ENCODE results near the gene MCOLN1. TPM values are rescaled to one million over a fixed set of nuclear protein-coding genes. Genes with fewer than 3 reads are reported as not detected.

Gene MCOLN1
- total and polyA plus RNA-seq, 9 of the 15 experiments (the other 6 are each of a cell fraction or from before 2014, with no cell fraction given) = 0.25 to 15.4 (median 7.1) TPM

DNA sequence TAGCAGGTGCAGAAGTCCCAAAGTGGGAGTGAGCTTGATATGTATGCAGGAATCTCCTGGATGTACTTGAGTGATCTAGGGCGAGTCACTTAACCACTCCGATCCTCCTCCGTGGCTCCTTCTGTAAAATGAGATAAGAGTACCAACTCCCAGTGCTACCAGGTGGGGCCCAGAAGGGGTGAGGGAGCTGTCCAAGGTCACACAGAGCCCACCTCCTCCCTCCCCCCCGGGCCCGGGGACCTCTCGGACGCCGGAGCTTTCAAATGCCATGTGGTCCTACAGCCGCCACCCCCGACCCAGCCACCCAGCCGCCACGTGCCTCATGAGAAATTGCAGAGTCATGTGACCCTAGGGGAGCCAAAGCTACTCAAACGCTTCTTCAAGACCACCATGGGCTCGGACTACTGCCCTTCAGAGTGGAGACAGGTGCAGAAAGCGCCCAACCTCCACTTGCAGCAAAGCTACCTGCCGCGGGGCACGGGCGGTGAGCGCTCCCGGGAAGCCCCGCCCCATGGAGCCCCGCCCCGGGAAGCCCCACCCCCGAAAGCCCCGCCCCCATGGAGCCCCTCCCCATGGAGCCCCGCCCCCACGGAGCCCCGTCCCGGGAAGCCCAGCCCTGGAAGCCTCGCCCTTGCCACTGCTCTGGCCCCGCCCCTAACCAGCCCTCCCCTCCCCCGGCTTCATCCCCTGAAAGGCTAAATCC, 16.6 kb upstream of the MCOLN1 start (continued):
- TF ChIP-seq MAFG (tag; conservative IDR thresholded peaks at IDR 0.05) (peak; percentile 79), EP400 (IDR thresholded peaks at IDR 0.05) (peak; percentile 88), BMI1 (IDR thresholded peaks at IDR 0.05; ENCODE audit: low read length) (no peak)
- TF ChIP-seq, protein P1, sequence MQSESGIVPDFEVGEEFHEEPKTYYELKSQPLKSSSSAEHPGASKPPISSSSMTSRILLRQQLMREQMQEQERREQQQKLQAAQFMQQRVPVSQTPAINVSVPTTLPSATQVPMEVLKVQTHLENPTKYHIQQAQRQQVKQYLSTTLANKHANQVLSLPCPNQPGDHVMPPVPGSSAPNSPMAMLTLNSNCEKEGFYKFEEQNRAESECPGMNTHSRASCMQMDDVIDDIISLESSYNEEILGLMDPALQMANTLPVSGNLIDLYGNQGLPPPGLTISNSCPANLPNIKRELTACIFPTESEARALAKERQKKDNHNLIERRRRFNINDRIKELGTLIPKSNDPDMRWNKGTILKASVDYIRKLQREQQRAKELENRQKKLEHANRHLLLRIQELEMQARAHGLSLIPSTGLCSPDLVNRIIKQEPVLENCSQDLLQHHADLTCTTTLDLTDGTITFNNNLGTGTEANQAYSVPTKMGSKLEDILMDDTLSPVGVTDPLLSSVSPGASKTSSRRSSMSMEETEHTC (IDR thresholded peaks at IDR 0.05) = 0 out of 2 replicates have a peak, but pooled peaks have one; percentile 64
- TF ChIP-seq, protein P2, sequence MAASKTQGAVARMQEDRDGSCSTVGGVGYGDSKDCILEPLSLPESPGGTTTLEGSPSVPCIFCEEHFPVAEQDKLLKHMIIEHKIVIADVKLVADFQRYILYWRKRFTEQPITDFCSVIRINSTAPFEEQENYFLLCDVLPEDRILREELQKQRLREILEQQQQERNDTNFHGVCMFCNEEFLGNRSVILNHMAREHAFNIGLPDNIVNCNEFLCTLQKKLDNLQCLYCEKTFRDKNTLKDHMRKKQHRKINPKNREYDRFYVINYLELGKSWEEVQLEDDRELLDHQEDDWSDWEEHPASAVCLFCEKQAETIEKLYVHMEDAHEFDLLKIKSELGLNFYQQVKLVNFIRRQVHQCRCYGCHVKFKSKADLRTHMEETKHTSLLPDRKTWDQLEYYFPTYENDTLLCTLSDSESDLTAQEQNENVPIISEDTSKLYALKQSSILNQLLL (CRISPR knock-in tag; IDR thresholded peaks at IDR 0.05; ENCODE audit: borderline replicate concordance) = no peak
- TF ChIP-seq, protein P3, sequence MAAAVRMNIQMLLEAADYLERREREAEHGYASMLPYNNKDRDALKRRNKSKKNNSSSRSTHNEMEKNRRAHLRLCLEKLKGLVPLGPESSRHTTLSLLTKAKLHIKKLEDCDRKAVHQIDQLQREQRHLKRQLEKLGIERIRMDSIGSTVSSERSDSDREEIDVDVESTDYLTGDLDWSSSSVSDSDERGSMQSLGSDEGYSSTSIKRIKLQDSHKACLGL (CRISPR knock-in tag; IDR thresholded peaks at IDR 0.05; ENCODE audit: borderline replicate concordance, poor library complexity, severe bottlenecking) = peak; percentile 36
- TF ChIP-seq, protein P4, sequence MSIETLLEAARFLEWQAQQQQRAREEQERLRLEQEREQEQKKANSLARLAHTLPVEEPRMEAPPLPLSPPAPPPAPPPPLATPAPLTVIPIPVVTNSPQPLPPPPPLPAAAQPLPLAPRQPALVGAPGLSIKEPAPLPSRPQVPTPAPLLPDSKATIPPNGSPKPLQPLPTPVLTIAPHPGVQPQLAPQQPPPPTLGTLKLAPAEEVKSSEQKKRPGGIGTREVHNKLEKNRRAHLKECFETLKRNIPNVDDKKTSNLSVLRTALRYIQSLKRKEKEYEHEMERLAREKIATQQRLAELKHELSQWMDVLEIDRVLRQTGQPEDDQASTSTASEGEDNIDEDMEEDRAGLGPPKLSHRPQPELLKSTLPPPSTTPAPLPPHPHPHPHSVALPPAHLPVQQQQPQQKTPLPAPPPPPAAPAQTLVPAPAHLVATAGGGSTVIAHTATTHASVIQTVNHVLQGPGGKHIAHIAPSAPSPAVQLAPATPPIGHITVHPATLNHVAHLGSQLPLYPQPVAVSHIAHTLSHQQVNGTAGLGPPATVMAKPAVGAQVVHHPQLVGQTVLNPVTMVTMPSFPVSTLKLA (conservative IDR thresholded peaks at IDR 0.05) = peak; percentile 97 to 98
- TF ChIP-seq, protein P5, sequence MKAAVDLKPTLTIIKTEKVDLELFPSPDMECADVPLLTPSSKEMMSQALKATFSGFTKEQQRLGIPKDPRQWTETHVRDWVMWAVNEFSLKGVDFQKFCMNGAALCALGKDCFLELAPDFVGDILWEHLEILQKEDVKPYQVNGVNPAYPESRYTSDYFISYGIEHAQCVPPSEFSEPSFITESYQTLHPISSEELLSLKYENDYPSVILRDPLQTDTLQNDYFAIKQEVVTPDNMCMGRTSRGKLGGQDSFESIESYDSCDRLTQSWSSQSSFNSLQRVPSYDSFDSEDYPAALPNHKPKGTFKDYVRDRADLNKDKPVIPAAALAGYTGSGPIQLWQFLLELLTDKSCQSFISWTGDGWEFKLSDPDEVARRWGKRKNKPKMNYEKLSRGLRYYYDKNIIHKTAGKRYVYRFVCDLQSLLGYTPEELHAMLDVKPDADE (conservative IDR thresholded peaks at IDR 0.05; ENCODE audit: control insufficient read depth, low read depth, low read length) = 0 out of 2 replicates have a peak, but pooled peaks have one; percentile 23

Data from K562 (cell line).